ENCODE results near the gene TBATA. TPM values are rescaled to one million over a fixed set of nuclear protein-coding genes. Genes with fewer than 3 reads are reported as not detected.

The TBATA gene
- total and polyA plus RNA-seq, 4 donors: not detected

DNA sequence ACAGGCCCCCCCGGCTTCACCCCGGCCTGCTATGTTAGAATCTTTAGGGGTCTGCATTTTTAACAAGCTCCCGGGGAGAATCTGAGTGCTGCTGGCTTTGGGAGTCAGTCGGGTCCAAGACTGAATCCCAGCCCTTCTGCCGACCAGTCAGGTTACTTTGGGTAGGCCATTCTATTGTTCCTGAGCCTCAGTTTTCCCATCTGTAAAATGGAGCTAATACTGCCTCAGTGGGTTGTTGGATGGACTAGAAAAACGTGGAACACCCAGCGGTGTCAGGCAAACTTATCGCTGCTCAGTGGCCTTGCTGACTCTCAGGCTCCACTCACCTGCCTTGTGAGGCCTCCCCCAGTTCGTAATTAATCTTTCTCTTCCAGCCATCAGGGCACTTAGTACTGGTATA lies 11.7 kb downstream of the TBATA start:
- H3K4me3 ChIP-seq (ENCODE audit: low read depth in 1 of 3, low read length in 3 of 3): no peak overlapping the region
- no peak overlapping the region for H3K27ac ChIP-seq (ENCODE audit: low read depth in 1 of 2, low read length in 2 of 2)
- no peaks in the 10 kb centered on the region for H3K9me3 ChIP-seq (ENCODE audit: control insufficient read depth in 4 of 4, low read length in 3 of 4)
- no peaks in the 10 kb centered on the region for H3K36me3 ChIP-seq (ENCODE audit: control insufficient read depth in 4 of 4, insufficient read depth in 3 of 4, low read depth in 1 of 4, low read length in 3 of 4)
- no peaks in the 10 kb centered on the region for H3K27me3 ChIP-seq (ENCODE audit: control insufficient read depth in 4 of 4, insufficient read depth in 4 of 4, low read length in 3 of 4)
- 90% methylated on average over 9 of the region's 9 CpGs for WGBS
- TF ChIP-seq HNF4G (IDR thresholded peaks at IDR 0.05) (no peak), TAF1 (conservative IDR thresholded peaks at IDR 0.05) (no peak), JUND (IDR thresholded peaks at IDR 0.05) (no peak), FOXA1 (IDR thresholded peaks at IDR 0.05) (no peak), EGR1 (IDR thresholded peaks at IDR 0.05; ENCODE audit: low read depth in 2 of 2) (no peak)
- no peaks in the 10 kb centered on the region for H3K4me1 ChIP-seq (ENCODE audit: control insufficient read depth in 4 of 4, insufficient read depth in 4 of 4, low read length in 3 of 4)
- H3K9ac ChIP-seq (ENCODE audit: low read depth in 1 of 2, low read length in 2 of 2): no peak overlapping the region
- DNase-seq (ENCODE audit: low spot score): no peak

DNA sequence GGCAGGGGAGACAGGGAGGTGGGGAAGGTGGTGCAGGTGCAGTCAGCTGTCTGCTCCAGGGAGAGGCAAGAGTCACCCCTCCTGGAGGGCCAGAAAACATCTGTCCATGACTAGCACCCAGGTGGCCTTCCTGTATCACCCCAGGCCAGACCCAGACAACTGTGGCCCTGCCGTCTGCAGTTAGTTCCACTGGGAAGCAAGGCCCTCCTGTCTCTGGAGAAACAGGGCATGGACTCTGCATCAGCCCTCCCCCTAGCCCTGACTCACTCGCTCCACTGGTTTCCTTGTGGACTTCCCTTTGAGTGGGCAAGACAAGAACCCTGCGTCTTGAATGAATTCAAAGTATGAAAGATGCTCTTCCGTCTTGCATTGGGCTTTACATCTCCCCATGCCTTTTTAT lies 12.6 kb downstream of the TBATA start:
- Histone ChIP-seq H3K4me1 (ENCODE audit: control insufficient read depth in 4 of 4, insufficient read depth in 4 of 4, low read length in 3 of 4) (no peaks in the 10 kb centered on the region), H3K36me3 (ENCODE audit: control insufficient read depth in 4 of 4, insufficient read depth in 3 of 4, low read depth in 1 of 4, low read length in 3 of 4) (no peaks in the 10 kb centered on the region), H3K9ac (ENCODE audit: low read depth in 1 of 2, low read length in 2 of 2) (no peak overlapping the region), H3K27me3 (ENCODE audit: control insufficient read depth in 4 of 4, insufficient read depth in 4 of 4, low read length in 3 of 4) (no peaks in the 10 kb centered on the region), H3K9me3 (ENCODE audit: control insufficient read depth in 4 of 4, low read length in 3 of 4) (no peaks in the 10 kb centered on the region), H3K27ac (ENCODE audit: low read depth in 1 of 2, low read length in 2 of 2) (no peak overlapping the region), H3K4me3 (ENCODE audit: low read depth in 1 of 3, low read length in 3 of 3) (no peak overlapping the region)
- TF ChIP-seq, protein P1, sequence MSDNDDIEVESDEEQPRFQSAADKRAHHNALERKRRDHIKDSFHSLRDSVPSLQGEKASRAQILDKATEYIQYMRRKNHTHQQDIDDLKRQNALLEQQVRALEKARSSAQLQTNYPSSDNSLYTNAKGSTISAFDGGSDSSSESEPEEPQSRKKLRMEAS (IDR thresholded peaks at IDR 0.05): no peak
- TF ChIP-seq FOXA1 (IDR thresholded peaks at IDR 0.05) (no peak), FOXA2 (IDR thresholded peaks at IDR 0.05) (no peak), TAF1 (conservative IDR thresholded peaks at IDR 0.05) (no peak), EGR1 (IDR thresholded peaks at IDR 0.05; ENCODE audit: low read depth in 2 of 2) (no peak)
- TF ChIP-seq, protein P2, sequence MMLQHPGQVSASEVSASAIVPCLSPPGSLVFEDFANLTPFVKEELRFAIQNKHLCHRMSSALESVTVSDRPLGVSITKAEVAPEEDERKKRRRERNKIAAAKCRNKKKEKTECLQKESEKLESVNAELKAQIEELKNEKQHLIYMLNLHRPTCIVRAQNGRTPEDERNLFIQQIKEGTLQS (IDR thresholded peaks at IDR 0.05): no peak
- TF ChIP-seq, protein P3, sequence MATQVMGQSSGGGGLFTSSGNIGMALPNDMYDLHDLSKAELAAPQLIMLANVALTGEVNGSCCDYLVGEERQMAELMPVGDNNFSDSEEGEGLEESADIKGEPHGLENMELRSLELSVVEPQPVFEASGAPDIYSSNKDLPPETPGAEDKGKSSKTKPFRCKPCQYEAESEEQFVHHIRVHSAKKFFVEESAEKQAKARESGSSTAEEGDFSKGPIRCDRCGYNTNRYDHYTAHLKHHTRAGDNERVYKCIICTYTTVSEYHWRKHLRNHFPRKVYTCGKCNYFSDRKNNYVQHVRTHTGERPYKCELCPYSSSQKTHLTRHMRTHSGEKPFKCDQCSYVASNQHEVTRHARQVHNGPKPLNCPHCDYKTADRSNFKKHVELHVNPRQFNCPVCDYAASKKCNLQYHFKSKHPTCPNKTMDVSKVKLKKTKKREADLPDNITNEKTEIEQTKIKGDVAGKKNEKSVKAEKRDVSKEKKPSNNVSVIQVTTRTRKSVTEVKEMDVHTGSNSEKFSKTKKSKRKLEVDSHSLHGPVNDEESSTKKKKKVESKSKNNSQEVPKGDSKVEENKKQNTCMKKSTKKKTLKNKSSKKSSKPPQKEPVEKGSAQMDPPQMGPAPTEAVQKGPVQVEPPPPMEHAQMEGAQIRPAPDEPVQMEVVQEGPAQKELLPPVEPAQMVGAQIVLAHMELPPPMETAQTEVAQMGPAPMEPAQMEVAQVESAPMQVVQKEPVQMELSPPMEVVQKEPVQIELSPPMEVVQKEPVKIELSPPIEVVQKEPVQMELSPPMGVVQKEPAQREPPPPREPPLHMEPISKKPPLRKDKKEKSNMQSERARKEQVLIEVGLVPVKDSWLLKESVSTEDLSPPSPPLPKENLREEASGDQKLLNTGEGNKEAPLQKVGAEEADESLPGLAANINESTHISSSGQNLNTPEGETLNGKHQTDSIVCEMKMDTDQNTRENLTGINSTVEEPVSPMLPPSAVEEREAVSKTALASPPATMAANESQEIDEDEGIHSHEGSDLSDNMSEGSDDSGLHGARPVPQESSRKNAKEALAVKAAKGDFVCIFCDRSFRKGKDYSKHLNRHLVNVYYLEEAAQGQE (IDR thresholded peaks at IDR 0.05): no peak
- DNase-seq (ENCODE audit: low spot score): no peak
- WGBS: 95% methylated on average over 4 of the region's 4 CpGs

DNA sequence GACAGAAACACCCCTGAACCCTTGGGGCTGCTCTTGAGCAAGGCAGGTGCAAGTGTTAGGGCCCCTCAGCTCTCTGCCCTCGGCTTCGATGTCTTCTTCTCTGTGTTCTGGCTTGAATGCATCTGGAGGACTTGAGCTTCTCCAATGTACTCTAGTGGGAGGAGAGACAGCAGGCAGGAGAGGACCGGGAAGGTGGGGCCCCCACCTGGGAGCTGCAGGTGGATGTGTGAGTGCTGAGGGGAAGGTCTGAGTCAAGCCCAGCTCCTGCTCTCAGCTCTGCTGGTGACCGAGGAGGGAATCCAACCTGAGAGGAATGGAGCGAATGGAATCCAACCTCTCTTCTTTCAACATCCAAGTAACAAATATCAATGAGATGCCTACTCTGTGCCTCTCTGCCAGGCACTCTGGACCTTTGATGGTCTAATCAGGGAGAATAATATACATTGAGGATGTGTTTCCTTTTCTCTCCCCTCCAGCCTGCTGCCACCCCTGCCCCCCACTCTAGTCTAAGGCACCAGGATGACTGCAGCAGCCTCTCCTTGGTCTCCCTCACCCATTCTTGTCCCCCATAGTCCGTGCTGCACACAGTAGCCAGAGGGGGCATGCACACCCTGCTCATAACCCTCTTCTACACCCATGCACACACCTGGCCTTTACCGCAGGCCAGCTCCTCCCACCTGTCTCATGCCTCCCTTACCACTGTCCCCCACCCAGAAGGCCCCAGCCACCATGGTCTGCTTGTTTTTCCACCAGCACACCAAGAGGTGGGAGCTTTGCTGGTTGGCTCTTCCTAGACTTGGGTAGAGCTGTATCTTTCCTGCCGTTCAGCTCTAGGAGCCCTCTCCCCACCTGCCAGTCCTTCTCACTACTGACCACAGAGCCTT lies 13.6 kb downstream of the TBATA start:
- DNase-seq (ENCODE audit: low spot score): no peak
- no peak overlapping the region for H3K4me3 ChIP-seq (ENCODE audit: low read depth in 1 of 3, low read length in 3 of 3)
- no peak overlapping the region for H3K9ac ChIP-seq (ENCODE audit: low read depth in 1 of 2, low read length in 2 of 2)
- H3K9me3 ChIP-seq (ENCODE audit: control insufficient read depth in 4 of 4, low read length in 3 of 4): no peaks in the 10 kb centered on the region
- no peaks in the 10 kb centered on the region for H3K36me3 ChIP-seq (ENCODE audit: control insufficient read depth in 4 of 4, insufficient read depth in 3 of 4, low read depth in 1 of 4, low read length in 3 of 4)
- H3K27me3 ChIP-seq (ENCODE audit: control insufficient read depth in 4 of 4, insufficient read depth in 4 of 4, low read length in 3 of 4): no peaks in the 10 kb centered on the region
- no peaks in the 10 kb centered on the region for H3K4me1 ChIP-seq (ENCODE audit: control insufficient read depth in 4 of 4, insufficient read depth in 4 of 4, low read length in 3 of 4)
- 93% methylated on average over 8 of the region's 8 CpGs for WGBS
- H3K27ac ChIP-seq (ENCODE audit: low read depth in 1 of 2, low read length in 2 of 2): no peak overlapping the region
- TF ChIP-seq EGR1 (IDR thresholded peaks at IDR 0.05; ENCODE audit: low read depth in 2 of 2) (no peak), NR2F2 (IDR thresholded peaks at IDR 0.05) (no peak), GABPA (IDR thresholded peaks at IDR 0.05 in 1 of 2, conservative IDR thresholded peaks at IDR 0.05 in 1 of 2) (no peak), FOXA2 (IDR thresholded peaks at IDR 0.05) (no peak), RAD21 (IDR thresholded peaks at IDR 0.05) (no peak)
- TF ChIP-seq, protein P3 (IDR thresholded peaks at IDR 0.05): no peak
- TF ChIP-seq, protein P4, sequence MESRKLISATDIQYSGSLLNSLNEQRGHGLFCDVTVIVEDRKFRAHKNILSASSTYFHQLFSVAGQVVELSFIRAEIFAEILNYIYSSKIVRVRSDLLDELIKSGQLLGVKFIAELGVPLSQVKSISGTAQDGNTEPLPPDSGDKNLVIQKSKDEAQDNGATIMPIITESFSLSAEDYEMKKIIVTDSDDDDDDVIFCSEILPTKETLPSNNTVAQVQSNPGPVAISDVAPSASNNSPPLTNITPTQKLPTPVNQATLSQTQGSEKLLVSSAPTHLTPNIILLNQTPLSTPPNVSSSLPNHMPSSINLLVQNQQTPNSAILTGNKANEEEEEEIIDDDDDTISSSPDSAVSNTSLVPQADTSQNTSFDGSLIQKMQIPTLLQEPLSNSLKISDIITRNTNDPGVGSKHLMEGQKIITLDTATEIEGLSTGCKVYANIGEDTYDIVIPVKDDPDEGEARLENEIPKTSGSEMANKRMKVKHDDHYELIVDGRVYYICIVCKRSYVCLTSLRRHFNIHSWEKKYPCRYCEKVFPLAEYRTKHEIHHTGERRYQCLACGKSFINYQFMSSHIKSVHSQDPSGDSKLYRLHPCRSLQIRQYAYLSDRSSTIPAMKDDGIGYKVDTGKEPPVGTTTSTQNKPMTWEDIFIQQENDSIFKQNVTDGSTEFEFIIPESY (IDR thresholded peaks at IDR 0.05): no peak
- TF ChIP-seq, protein P1 (IDR thresholded peaks at IDR 0.05): no peak

Data from liver (tissue), 9 donors.